Fibroblast of pulmonary artery (primary cell): ENCODE data around the gene SKP2.
"Not testable (repeated sequence)": the region's sequence is repeated elsewhere in the genome, so short reads cannot be mapped to it uniquely, and the experiment has no call there.

Experiments
- DNase-seq: peaks from one replicate; pipeline ENCODE4 v3.0.0-alpha.2; 2010; ENCODE audit warnings: low read depth
- H3K4me3 ChIP-seq: replicated peaks from 2 replicates; pipeline ENCODE4 v1.5.1; 2011; ENCODE audit warnings: low read depth, mild to moderate bottlenecking, control low read depth, low read length, moderate library complexity
- CTCF ChIP-seq: IDR thresholded peaks from 2 replicates; pipeline ENCODE4 v1.5.1; 2011; ENCODE audit warnings: mild to moderate bottlenecking, control low read depth, low read length, inconsistent platforms; ENCODE audit errors: missing control alignments

SKP2 gene

DNA sequence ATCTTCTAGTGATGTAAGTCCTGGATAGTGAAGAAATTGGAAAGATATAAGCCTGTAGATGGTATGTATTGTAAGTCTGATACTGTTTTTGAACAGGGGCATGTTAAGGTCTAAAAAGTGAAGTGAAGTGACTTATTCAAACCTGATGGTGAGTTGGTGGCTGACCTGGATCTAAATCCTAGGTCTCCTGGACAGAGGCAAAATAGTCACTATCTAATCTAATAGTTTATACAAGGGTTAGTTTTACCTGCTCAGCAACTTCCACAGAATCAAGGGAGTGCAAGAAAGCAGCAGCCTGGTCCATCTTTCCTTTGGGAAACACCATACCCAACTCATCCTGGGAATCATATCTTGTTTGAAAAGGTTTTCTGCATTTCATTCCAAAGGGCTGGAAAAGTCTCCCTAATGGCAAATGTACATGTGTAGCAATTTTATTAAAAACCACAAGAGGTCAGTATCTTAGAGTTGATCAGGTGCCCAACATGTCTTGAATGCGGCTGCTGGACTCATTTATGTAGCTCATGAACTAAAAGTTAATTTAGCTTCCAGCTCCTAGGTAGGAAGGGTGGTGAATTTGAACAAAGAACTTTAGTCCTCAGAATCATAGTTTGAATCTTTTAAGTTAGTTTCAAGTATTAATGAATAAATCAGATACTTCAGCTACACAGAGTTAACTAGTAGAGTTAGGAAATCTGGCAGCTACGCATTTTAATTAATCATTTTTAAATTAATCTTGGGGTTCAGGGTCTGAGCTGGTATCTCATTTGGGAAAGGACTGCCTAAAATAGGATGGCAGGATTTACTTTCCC, 26.0 kb downstream of the SKP2 start:
- peak; percentile 59 for TF ChIP-seq CTCF
- peak; percentile 74 for DNase-seq
- H3K4me3 ChIP-seq = no peak overlapping the region

- no peak overlapping the region for H3K4me3 ChIP-seq
- no peak for TF ChIP-seq CTCF
- no peak for DNase-seq
Observed at GRCh38 chr5:36178524-36178890, 26.6 kb downstream of the SKP2 start.

GRCh38 chr5:36179950-36180349, 28.0 kb downstream of the SKP2 start:
- no peak overlapping the region for H3K4me3 ChIP-seq
- no peak for TF ChIP-seq CTCF
- no peak for DNase-seq

DNA sequence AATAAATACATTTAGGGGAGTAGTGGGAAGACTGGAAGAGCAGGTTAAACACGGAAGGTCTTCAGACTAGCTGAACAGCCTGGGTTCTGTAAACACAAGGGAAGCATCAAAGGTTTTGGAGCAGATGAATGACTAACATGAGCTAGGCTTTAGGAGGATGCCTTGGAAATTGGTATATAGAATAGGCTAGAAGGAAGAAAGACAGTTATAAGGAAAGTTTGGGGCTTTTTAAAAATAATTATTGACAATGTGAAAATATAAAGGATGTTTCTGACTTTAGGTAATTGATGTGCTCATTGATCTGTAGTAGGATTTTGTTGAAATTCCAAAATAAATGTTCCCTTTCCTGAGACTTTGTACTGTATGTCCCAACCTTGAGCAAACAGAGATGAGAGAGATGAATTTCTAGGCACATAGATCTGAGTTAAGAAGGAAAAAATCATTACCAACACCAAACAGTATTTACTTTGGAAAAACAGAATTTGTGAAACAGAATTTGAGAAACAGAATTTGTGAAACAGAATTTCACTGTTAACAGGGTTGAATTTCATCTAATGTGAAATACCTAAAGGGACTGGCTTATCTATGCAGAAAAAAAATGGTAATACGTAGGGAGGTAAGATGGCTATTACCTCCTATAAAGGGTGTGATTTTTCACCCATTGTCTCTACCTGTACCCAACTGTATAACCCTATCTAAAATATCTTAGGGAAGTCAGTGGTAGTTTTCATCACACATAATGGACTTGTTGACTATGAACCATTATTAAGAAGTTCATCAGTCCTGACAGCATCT, 28.8 kb downstream of the SKP2 start:
- no peak for DNase-seq
- TF ChIP-seq CTCF = no peak
- no peak overlapping the region for H3K4me3 ChIP-seq

- DNase-seq = no peak
- no peak for TF ChIP-seq CTCF
- H3K4me3 ChIP-seq = no peak overlapping the region
Observed at GRCh38 chr5:36181774-36182173, 29.9 kb downstream of the SKP2 start.

DNA sequence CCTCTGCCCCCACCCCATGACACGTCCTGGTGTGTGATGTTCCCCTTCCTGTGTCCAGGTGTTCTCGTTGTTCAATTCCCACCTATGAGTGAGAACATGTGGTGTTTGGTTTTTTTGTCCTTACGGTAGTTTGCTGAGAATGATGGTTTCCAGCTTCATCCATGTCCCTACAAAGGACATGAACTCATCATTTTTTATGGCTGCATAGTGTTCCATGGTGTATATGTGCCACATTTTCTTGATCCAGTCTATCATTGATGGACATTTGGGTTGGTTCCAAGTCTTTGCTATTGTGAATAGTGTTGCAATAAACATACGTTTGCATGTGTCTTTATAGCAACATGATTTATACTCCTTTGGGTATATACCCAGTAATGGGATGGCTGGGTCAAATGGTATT, 32.5 kb downstream of the SKP2 start:
- DNase-seq, H3K4me3 ChIP-seq: not testable (repeated sequence)

GRCh38 chr5:36193746-36194145, 41.8 kb downstream of the SKP2 start:
- no peak for TF ChIP-seq CTCF
- DNase-seq = no peak
- no peak overlapping the region for H3K4me3 ChIP-seq
